ENCODE results near the gene CTNNBL1.
"Not testable (repeated sequence)": the region's sequence is repeated elsewhere in the genome, so short reads cannot be mapped to it uniquely, and the experiment has no call there.

The CTNNBL1 gene, protein sequence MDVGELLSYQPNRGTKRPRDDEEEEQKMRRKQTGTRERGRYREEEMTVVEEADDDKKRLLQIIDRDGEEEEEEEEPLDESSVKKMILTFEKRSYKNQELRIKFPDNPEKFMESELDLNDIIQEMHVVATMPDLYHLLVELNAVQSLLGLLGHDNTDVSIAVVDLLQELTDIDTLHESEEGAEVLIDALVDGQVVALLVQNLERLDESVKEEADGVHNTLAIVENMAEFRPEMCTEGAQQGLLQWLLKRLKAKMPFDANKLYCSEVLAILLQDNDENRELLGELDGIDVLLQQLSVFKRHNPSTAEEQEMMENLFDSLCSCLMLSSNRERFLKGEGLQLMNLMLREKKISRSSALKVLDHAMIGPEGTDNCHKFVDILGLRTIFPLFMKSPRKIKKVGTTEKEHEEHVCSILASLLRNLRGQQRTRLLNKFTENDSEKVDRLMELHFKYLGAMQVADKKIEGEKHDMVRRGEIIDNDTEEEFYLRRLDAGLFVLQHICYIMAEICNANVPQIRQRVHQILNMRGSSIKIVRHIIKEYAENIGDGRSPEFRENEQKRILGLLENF

DNA sequence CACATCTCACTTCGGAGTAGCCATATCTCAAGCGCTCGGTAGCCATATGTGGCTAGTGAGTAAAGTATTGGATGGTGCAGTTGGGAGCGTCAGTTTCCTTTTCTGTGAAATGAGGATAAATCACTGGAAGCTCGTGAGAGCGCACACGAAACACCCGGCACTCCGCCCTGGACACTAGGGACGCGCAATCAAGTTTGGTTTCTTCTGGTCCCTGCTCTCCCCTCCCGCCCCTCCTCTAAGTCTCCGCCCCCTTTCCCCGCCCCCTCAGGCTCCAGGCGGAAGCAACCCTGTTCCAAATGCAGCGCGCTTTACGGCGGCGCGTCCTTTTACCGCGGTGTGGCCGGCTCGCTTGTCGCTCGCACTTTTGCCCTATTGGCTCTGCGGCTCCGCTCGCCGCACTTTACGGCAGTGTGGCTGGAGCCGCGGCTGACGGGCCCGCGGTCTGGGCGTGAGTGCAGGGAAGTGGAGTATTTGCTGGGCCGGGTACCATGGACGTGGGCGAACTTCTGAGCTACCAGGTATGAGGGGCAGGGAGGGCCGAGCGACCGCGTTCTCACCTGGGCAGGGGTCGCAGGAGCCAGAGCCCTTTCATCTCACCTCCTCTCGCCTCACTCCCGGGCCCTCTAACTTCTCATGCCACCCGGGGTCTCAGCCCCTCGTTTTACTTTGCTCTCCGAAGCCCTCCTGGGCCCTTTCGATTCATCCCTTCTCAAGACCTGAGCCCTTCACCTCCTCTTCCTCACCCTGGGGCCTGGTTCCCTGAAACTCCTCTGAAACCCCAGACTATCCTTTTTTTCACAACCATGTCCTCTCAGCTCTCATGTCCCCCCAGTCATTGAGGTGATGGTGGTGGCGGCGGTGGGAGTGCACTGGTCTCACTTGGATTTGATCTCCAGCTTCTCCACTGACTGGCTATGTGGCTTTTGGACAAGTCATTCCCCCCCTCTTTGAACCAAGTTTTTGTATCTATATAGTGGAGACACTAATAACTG lies at the start of gene CTNNBL1:
CTNNBL1 (plus strand) TSS at position 396 of the 992 bp plus-strand sequence; CDS start at position 489, 93 bp downstream.
- DNase-seq (ENCODE audit: low spot score) = peak; percentile 97

DNA sequence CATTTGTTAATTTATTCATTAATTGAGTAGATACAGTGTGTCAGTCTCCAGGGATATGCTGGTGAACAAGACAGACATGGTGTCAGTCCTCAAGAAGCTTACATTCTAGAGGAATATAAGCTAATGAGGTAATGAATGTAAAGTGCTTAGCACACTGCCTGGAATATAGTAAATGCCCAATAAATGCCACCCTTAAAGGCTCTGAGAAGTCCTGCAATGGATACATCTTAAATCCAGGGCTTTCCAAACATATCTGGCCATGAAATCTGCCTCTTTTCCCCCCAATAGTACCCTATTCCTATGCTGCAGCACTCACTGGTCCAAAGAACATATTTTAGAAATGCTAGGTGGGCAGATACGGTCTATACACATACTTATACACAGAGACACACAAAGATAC lies 49.2 kb upstream of the CTNNBL1 start:
- DNase-seq (ENCODE audit: low spot score) = no peak

DNA sequence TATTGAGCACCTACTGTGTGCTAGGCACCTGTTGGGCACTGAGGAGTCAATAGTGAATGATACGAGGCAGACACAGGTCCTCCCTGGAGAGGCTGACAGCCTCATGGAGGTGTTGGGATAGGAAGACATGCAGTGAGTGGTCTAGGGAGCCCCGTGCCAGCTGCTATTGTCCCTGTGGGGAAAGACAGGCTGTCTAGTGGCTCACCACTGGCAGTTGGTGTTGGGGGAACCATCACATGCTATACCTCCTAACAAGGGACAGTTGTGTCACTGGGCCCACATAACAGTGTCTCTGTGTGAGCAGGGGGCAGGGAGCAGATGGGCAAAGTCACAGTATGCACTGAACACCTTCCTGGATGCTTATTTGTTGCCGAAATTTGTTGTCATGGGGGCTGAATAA lies 45.9 kb upstream of the CTNNBL1 start:
- no peak for DNase-seq (ENCODE audit: low spot score)

DNA sequence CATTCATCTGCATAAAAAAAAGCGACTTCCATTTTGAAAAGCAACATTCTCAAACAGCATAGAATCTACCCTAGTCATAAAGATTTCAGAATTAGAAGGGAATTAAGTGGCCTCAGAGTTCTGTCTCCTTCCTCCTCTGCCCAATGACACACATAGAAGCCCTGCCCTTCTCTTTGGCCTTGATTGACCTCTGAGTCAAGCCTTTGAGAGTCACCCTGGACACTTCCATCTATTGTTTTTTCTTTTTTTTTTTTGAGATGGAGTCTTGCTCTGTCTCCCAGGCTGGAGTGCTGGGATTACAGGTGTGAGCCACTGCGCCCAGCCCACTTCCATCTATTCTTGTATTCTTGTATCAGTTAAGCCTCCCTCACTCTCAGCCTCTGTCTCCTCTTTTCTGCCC lies 44.8 kb upstream of the CTNNBL1 start:
- DNase-seq (ENCODE audit: low spot score) = no peak

DNA sequence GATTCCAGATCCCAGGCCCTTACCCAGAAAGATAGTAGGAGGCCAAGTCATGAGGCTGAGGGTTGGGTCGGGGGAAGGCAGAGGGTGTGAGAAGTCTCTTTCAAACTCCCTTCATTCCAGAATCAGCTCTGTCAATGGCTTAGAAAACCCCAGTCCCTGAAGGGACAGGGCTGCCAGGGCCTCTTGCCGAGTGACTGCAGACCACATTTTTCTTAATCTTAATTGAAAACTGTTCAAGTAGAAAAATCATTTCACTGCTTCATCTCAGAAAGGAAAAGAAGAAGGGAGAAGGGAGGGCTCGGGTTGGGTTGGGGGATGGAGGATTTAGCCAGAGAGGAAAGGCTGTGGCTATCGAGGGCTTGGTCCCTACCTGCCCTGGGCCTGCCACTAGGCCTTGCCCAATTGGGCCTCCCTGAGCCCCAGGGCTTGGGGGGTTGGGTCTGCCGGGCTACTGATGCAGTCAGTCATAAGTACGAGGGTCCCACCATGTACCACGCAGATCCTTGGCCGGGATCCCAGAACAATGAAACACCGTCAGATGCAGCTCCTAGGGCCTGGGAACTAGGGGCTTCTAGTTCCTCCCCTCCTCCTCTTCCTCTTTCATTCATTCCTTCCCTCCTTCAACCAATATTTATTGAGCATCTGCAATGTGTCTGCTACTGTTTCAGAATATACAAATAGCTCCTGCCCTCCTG lies 44.0 kb upstream of the CTNNBL1 start:
- DNase-seq (ENCODE audit: low spot score) = no peak

DNA sequence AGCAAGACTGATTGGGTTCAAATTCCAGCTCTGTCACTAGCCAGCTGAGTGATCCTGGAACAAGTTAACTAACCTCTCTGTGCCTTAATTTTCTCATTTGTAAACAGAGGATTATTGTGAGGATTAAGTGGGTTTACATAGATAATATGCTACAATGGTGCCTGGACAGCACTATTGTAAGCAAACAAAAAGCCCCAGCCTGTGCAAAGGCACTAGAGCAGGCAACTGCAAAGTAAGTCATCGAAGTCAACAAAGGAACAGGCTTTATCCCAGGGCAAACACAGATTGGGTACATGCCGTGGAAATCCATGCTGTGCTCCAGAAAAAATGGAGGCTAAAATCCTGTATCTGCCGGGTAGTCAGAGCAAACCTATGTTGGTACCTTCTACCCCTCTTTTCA lies 43.2 kb upstream of the CTNNBL1 start:
- no peak for DNase-seq (ENCODE audit: low spot score)

DNA sequence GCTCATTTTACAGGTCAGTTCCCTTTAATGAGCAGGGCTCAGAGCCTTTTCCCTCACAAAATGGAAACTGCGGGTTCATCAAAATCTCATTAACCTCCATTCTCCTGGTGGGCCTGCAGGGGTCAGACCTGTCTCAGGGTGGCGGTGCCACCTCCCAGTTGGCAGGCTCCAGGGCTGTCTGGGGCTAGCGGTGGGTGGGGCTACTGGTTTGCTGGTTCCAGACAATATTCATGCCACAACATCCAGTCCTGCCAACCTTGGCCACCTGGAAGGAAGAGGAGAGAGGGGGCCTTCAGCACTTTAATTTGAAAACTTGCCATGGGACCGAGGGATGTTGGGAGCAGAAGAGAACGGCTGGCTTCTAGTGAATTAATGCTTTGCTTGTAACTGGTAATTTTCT lies 41.9 kb upstream of the CTNNBL1 start:
- DNase-seq (ENCODE audit: low spot score) = no peak

DNA sequence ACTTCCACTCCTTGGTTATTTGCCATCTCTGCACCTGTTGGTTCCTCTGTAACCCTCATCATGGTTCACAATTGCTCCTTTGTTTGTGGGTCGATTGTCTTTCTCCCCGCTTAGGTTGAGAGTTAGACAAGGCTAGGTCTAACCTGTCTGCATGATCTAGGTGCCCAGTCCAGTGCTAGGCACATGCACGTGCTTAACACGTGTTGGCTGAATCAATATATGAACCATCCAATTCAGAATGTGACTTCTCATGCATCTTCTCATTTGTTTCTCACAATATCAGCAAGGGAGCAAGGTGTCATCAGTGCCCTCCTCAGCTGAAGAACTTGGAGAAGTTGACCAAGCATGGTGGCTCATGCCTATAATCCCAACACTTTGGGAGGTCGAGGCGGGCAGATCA lies 36.9 kb upstream of the CTNNBL1 start:
- no peak for DNase-seq (ENCODE audit: low spot score)

DNA sequence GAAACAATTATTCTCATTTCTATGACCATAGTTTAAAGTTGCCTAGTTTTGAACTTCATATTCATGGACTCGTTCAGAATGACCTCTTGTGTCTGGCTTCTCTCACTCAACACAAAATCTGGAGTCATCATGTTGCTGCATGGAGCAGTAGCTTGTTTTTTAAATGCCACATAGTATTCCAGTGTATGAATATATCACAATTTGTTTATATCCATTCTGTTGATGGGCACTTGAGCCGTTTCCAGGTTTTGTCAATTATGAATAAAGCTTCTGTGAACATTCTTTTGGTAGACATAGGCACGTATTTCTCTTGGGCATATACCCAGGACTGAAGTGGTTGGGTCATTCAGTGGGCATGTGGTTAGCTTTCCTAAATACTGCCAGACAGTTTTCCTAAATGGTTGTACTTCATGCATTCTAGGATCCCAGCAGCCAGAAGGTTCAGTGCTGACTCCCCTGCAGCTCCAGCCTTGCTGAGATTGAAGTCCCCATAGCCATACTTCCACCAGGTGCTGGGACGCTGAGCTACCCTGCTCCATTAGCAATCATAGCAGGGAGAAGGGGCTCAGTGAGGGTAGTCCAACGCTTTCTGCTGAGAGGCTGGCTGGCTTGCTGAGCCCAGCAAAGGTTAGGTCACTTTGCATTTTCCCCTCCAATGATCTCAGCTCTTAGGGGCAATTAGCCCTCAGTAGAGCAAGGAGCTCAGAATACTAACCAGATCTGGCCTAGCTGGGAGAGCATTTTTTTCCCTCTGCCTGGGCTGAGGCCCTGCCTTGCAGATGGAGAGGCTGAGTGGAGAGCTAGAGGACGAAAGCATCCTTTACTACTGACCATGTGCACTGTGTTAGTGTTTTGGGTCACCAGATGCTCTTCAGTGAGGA lies 35.7 kb upstream of the CTNNBL1 start:
- no peak for DNase-seq (ENCODE audit: low spot score)

DNA sequence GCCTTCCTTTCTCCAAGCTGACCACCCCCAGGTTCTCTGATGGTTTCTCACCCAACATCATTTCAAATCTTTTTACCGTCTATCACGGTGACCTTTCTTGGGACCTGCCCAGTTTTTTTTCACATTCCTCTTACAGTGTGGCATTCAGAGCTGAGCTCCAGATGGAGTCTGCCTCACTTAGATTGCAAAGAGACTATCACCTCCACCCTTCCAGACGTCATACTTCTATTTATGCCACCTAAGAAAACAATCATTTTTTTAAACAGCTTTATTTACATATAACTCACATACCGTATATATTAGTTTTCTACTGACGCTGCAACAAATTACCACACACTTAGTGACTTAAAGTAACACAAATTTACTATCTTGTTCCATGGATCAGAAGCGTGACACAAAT lies 32.3 kb upstream of the CTNNBL1 start:
- no peak for DNase-seq (ENCODE audit: low spot score)

DNA sequence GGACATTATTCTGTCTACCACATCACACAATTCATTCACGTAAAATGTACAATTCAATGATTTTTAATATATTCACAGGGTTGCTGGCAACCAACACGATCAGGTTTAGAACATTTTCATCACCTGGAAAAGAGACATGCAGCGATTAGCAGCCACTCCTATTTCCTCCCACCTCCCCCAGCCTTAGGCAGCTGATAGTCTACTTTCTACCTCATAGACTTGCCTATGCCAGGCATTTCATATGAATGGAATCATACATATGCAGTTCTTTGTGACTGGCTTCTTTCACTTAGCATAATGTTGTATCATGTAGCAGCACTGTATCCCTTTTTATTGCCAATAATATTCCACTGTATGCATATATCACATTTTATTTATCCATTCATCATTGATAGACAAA lies 31.5 kb upstream of the CTNNBL1 start:
- DNase-seq (ENCODE audit: low spot score) = no peak

DNA sequence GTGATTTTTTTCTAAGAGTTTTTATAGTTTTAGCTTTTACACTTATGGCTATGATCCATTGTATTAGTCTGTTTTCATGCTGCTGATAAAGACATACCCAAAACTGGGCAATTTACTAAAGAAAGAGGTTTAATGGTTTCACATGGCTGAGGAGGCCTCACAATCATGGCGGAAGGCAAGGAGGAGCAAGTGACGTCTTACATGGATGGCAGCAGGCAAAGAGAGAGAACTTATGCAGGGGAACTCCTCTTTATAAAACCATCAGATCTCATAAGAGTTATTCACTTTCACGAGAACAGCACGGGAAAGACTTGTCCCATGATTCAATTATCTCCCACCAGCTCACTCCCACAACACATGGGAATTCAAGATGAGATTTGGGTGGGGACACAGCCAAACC lies 29.2 kb upstream of the CTNNBL1 start:
- DNase-seq (ENCODE audit: low spot score) = not testable (repeated sequence)

DNA sequence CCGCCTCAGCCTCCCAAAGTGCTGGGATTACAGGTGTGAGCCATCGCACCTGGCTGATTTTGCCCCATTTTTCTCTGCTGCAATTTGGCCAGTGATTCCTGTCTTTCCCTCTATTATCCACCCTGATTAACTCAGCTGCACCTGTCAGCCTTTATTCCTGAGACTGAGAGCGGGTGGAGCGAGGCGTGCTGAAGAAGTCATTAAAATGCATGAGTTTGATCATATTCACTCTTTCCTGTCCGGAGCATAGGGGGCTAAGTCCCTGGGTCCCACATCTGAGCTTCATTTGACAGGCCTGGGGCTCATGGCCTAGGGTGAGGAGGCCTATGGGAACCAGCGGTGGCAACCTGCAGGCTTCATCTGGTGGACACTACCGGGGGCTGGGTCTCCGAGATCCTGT lies 25.7 kb upstream of the CTNNBL1 start:
- DNase-seq (ENCODE audit: low spot score) = peak; percentile 47

DNA sequence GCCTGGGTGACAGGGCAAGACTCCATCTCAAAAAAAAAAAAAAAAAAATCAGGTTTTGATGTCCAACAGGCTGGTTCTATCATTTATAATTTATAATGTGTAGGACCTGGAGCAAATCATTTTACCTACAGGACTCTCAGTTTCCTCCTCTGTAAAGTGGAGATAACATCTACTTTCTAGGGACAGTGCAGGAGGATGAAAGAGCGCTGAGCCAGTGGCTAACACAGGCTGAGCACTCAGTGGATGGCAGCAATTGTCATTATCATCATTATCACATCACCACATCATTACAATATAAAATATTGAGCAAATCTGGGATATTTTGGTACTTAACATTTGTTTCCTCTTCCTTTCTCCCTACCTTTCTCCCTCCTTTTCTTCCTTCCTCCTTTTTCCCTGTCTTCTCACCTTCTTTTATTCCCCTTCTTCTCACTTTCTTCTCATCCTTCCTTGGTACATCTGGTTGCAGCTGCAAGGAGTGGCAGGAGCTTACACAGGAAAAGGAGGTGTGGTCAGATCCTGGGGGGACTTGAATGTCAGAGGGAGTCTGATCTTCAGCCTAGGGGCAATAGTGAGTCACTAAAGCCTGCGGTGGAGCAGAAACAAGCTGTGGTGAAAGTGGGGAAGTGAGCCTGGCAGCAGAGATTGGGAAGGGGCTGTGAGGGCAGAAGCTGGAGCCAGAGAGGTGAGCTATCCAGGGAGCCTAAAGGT lies 24.6 kb upstream of the CTNNBL1 start:
- DNase-seq (ENCODE audit: low spot score) = no peak

DNA sequence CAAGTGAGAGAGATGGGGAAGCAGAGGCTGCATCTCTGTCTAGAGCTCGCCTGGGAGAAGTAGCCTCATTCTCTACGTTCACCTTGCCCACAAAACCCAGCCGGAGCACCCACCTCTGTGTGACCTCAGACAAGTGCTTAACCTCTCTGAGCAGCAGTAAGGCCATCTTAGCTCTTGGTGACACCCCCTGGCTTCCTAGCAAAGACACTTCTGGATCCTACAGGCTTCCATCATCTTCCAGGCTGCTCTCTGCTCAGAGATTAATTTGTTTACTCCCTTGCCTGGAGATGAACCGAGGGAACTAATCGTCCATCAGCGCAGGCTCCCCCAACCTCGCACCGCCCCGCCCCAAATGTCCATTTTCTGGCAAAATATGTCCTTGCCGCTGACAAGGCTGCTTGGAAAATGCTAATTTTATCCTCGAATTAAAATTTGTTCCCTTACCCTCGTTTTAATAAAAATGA lies 24.0 kb upstream of the CTNNBL1 start:
- no peak for DNase-seq (ENCODE audit: low spot score)

DNA sequence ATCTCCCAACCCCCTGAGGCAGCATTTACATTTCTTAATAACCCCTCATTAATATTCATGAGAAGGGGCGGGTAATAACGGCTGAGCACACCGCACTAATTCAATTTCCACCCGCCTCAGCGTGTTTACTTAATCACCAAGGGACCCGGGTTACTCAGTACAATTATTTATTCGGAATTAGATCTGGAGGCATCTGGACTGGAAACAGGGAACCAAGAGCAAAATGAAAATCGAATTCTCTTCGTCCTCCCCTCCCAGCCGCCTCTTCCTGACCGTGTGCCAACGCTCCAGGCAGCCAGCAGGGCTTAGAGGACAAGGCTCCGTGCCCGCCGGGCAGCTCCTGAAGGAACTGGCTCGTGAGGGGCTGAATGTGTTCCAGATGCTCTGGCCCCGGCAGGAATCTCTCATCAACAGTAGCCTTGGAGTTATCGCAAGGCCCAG lies 23.5 kb upstream of the CTNNBL1 start:
- DNase-seq (ENCODE audit: low spot score) = no peak

DNA sequence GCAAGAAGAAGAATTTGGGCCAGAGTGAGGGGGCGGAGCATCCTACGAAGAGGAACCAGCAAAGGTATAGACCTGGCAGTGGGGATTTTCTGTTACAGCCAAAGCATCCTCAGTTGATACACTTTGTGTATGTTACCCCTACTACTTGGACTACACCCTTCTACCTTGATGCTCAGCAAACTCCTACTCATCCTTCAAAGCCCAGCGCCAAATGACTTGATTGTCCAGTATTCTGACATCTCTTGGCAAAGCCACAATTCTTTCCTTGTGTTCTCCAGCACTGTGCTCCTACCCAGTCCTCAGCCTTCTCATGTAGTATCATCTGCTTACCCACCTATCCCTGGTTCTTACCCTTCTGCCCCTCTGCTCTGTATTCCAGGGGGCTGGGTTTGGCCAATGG lies 21.7 kb upstream of the CTNNBL1 start:
- DNase-seq (ENCODE audit: low spot score) = no peak

DNA sequence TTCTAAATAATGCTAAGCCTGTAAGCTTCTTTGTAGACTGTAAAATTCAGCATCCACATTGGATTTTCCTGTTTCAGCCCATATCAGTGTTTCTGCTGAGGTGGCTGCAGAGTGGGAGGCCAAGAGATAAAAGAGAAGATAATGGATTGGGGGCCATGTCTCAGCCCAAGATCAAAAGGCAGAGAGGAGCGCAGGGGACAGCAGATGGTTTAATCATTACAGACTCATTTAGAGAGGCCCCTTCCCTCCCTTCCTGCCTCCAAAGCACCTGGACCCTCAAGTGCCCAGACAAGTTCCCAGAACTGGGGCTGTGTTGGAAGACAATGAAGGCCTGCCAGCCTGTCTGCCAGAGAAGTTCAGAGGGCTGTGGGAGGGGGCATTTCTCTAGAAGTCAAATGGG lies 20.4 kb upstream of the CTNNBL1 start:
- DNase-seq (ENCODE audit: low spot score) = no peak

DNA sequence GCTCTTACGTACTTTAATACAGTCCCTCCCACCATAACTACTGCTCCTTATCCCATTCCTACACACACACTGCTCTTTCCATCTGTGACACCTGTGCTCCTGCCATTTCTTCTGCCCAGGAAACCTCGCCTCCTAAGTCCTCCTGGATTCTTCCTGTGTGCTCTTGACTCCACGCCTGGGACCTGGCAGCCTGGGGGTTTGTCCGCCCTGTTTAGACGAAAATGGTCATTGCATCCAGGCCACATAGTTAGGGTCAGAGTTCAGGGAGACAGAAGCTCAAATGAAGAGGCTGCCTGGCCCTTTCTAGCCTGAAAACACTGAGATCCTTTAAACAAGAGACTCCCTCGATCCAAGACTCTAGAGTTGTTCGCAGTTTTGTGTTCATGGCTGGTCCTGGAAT lies 17.4 kb upstream of the CTNNBL1 start:
- DNase-seq (ENCODE audit: low spot score) = no peak
